H9 (cell line): ENCODE data around the gene KCNMA1. TPM values are rescaled to one million over a fixed set of nuclear protein-coding genes. Genes with fewer than 3 reads are reported as not detected.
A peak's percentile ranks its signal among the peaks of the same experiment; 100 is the strongest.

Experiments used
- DNase-seq: peaks from one replicate; pipeline ENCODE4 v3.0.0-alpha.2; 2017
- H2AFZ ChIP-seq: one replicate; pipeline ENCODE4 v1.6.1; 2013; ENCODE audit warnings: mild to moderate bottlenecking, low read length, control low read depth, moderate library complexity
- H2AK5ac ChIP-seq: 2 replicates; pipeline ENCODE4 v1.6.1; 2013; ENCODE audit warnings: low read length, control low read depth, mixed read lengths; ENCODE audit not compliant: insufficient read length
- H2BK120ac ChIP-seq: one replicate; pipeline ENCODE4 v1.6.1; 2013; ENCODE audit warnings: low read depth, mild to moderate bottlenecking, low read length, control low read depth, inconsistent platforms; ENCODE audit not compliant: poor library complexity, severe bottlenecking
- H2BK12ac ChIP-seq: 2 replicates; pipeline ENCODE4 v1.6.1; 2013; ENCODE audit warnings: low read length, control low read depth, mixed read lengths, low read depth; ENCODE audit not compliant: insufficient read length
- H2BK15ac ChIP-seq: 2 replicates; pipeline ENCODE4 v1.6.1; 2013; ENCODE audit warnings: low read depth, low read length, control low read depth
- H2BK20ac ChIP-seq: one replicate; pipeline ENCODE4 v1.6.1; 2013; ENCODE audit warnings: low read depth, mild to moderate bottlenecking, low read length, control low read depth, inconsistent platforms; ENCODE audit not compliant: poor library complexity, severe bottlenecking
- H2BK5ac ChIP-seq: 2 replicates; pipeline ENCODE4 v1.6.1; 2013; ENCODE audit warnings: low read length, control low read depth, mixed read lengths; ENCODE audit not compliant: insufficient read length
- H3K14ac ChIP-seq: 2 replicates; pipeline ENCODE4 v1.6.1; 2013; ENCODE audit warnings: low read length, control low read depth; ENCODE audit not compliant: insufficient read depth
- H3K18ac ChIP-seq: 2 replicates; pipeline ENCODE4 v1.6.1; 2013; ENCODE audit warnings: low read depth, mild to moderate bottlenecking, mixed read lengths, low read length, control low read depth; ENCODE audit not compliant: insufficient read length
- H3K23ac ChIP-seq: 2 replicates; pipeline ENCODE4 v1.6.1; 2013; ENCODE audit warnings: low read length, control low read depth, mixed read lengths, low read depth; ENCODE audit not compliant: insufficient read length
- H3K23me2 ChIP-seq: 2 replicates; pipeline ENCODE4 v1.6.1; 2013; ENCODE audit warnings: low read depth, mild to moderate bottlenecking, mixed read lengths, low read length, control low read depth; ENCODE audit not compliant: insufficient read length, poor library complexity, severe bottlenecking
- H3K27ac ChIP-seq: 2 replicates; pipeline ENCODE4 v1.5.1; 2013; ENCODE audit warnings: low read length, control low read depth, mixed read lengths, low read depth; ENCODE audit not compliant: insufficient read length
- H3K27me3 ChIP-seq: 2 replicates; pipeline ENCODE4 v1.6.1; 2013; ENCODE audit warnings: low read length, control low read depth, inconsistent platforms; ENCODE audit not compliant: insufficient read depth
- H3K4ac ChIP-seq: 2 replicates; pipeline ENCODE4 v1.6.1; 2013; ENCODE audit warnings: low read depth, mild to moderate bottlenecking, control low read depth, inconsistent platforms, low read length, moderate library complexity
- H3K4me1 ChIP-seq: 2 replicates; pipeline ENCODE4 v1.6.1; 2013; ENCODE audit warnings: low read length, control low read depth, inconsistent platforms; ENCODE audit not compliant: insufficient read depth
- H3K4me2 ChIP-seq: 2 replicates; pipeline ENCODE4 v1.6.1; 2013; ENCODE audit warnings: low read length, control low read depth, mixed read lengths; ENCODE audit not compliant: insufficient read length, insufficient read depth
- H3K56ac ChIP-seq: 2 replicates; pipeline ENCODE4 v1.6.1; 2013; ENCODE audit warnings: low read depth, mild to moderate bottlenecking, mixed read lengths, low read length, control low read depth; ENCODE audit not compliant: insufficient read length
- H3K79me1 ChIP-seq: 2 replicates; pipeline ENCODE4 v1.6.1; 2013; ENCODE audit warnings: low read depth, mild to moderate bottlenecking, moderate library complexity, low read length, control low read depth, inconsistent platforms; ENCODE audit not compliant: insufficient read depth, poor library complexity, severe bottlenecking
- H3K79me2 ChIP-seq: 2 replicates; pipeline ENCODE4 v1.6.1; 2013; ENCODE audit warnings: low read length, control low read depth, inconsistent platforms; ENCODE audit not compliant: insufficient read depth
- H3K9ac ChIP-seq: 2 replicates; pipeline ENCODE4 v1.6.1; 2013; ENCODE audit warnings: low read length, control low read depth, mixed read lengths; ENCODE audit not compliant: insufficient read length; ENCODE audit errors: extremely low read depth
- H3K9me3 ChIP-seq: one replicate; pipeline ENCODE4 v1.6.1; 2013; ENCODE audit warnings: low read depth, low read length, inconsistent platforms; ENCODE audit not compliant: control insufficient read depth
- H3T11ph ChIP-seq: one replicate; pipeline ENCODE4 v1.6.1; 2013; ENCODE audit warnings: mild to moderate bottlenecking, low read length, control low read depth, inconsistent platforms
- H4K20me1 ChIP-seq: one replicate; pipeline ENCODE4 v1.6.1; 2013; ENCODE audit not compliant: control insufficient read depth, insufficient read length, insufficient read depth
- H4K5ac ChIP-seq: 2 replicates; pipeline ENCODE4 v1.6.1; 2013; ENCODE audit warnings: low read depth, mild to moderate bottlenecking, mixed read lengths, low read length, control low read depth; ENCODE audit not compliant: insufficient read length
- H4K8ac ChIP-seq: replicated peaks from 2 replicates; pipeline ENCODE4 v1.6.1; 2013; ENCODE audit warnings: low read length, control low read depth, mixed read lengths, low read depth; ENCODE audit not compliant: insufficient read length
- H4K91ac ChIP-seq: 2 replicates; pipeline ENCODE4 v1.6.1; 2013; ENCODE audit warnings: low read depth, mild to moderate bottlenecking, moderate library complexity, mixed read lengths, low read length, control low read depth; ENCODE audit not compliant: insufficient read length
- H3K27ac Mint-ChIP-seq, 3 experiments: 2 replicates in 2 of 3; 3 replicates in 1 of 3; pipeline ENCODE4 v1.8.0; 2020 to 2021; ENCODE audit warnings: mixed read lengths in 3 of 3, mild to moderate bottlenecking in 1 of 3, moderate library complexity in 1 of 3
- H3K27me3 Mint-ChIP-seq: 2 replicates; pipeline ENCODE4 v1.8.0; 2021; ENCODE audit warnings: low read depth, mild to moderate bottlenecking, moderate library complexity, mixed read lengths
- H3K36me3 Mint-ChIP-seq, 3 experiments: 2 replicates in 2 of 3; 3 replicates in 1 of 3; pipeline ENCODE4 v1.8.0; 2020 to 2021; ENCODE audit warnings: low read depth in 3 of 3, mixed read lengths in 3 of 3; ENCODE audit not compliant: insufficient read depth in 1 of 3
- H3K4me1 Mint-ChIP-seq, 2 experiments: 2 replicates each; pipeline ENCODE4 v1.8.0; 2020; ENCODE audit warnings: mixed read lengths in 2 of 2
- H3K4me3 Mint-ChIP-seq, 2 experiments: 2 replicates in 1 of 2; 3 replicates in 1 of 2; pipeline ENCODE4 v1.8.0; 2020 to 2021; ENCODE audit warnings: mild to moderate bottlenecking in 2 of 2, mixed read lengths in 2 of 2, moderate library complexity in 1 of 2
- H3K9me3 Mint-ChIP-seq, 2 experiments: 2 replicates in 1 of 2; 3 replicates in 1 of 2; pipeline ENCODE4 v1.8.0; 2020; ENCODE audit warnings: mild to moderate bottlenecking in 2 of 2, mixed read lengths in 2 of 2, moderate library complexity in 1 of 2
- CTCF ChIP-seq: fragments of 200-600 bp; sonication (generic); conservative IDR thresholded peaks from 3 replicates; pipeline ENCODE4 v1.8.0; 2021; ENCODE audit warnings: antibody characterized with exemption, mild to moderate bottlenecking
- WGBS: extraction: QIAGEN DNeasy Blood & Tissue Kit; methylation state at CpG from one replicate; pipeline ENCODE4 v1.1.7; 2013; ENCODE audit warnings: missing lambda C conversion rate, low lambda C conversion rate, mixed read lengths; ENCODE audit not compliant: insufficient read length; ENCODE audit errors: extremely low coverage; 5-methylcytosine and 5-hydroxymethylcytosine counted together
- total RNA-seq: library from RNA; stranded (reverse); gene quantifications from 2 replicates; pipeline ENCODE4 v1.2.1, GENCODE V29; 2021

Gene KCNMA1
- total RNA-seq, 1 experiment from 2014 or later, result 2.0 TPM

DNA sequence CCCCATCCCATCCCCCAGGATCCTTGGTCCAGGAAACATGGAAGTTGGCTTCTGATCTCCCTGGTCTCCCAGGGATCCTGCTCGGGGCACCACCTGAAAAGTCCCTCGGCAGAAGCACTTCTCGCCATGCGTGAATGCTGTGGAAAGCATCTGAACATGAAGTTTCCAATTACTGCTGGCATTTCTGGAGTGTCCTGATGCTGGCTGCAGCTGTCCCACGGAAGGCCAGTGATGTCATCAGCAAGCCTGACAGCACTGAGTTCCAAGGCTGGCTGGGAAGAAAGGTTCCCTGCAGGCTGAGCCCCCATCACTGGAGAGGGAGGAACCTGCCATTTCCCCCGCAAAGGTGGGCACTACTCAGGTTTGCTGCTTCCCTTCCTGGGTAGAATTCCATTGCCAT lies 71.4 kb downstream of the KCNMA1 start:
- Histone ChIP-seq H3T11ph (no peak overlapping the region), H3K4ac (no peak overlapping the region)
- no peak overlapping the region for H3K4me3 Mint-ChIP-seq

More for the DNA sequence above, 71.4 kb downstream of the KCNMA1 start:
- no peak overlapping the region for H4K8ac ChIP-seq
- no peak overlapping the region for H4K91ac ChIP-seq
- no peak overlapping the region for H2BK15ac ChIP-seq
- Mint-ChIP-seq H3K9me3 (no peaks in the 10 kb centered on the region; a peak in 2 of 5 replicates), H3K27ac (no peak overlapping the region), H3K27me3 (peaks cover 11% of the 10 kb centered on the region), H3K36me3 (no peaks in the 10 kb centered on the region; a peak in 1 of 7 replicates), H3K4me1 (peaks cover 34% of the 10 kb centered on the region in 2 experiments)
- TF ChIP-seq CTCF, result no peak
- H2BK5ac ChIP-seq, result no peak overlapping the region
- H3K79me2 ChIP-seq, result no peaks in the 10 kb centered on the region
- H4K5ac ChIP-seq, result no peak overlapping the region
- H2AK5ac ChIP-seq, result no peak overlapping the region
- H3K9me3 ChIP-seq, result no peaks in the 10 kb centered on the region
- no peak overlapping the region for H3K27ac ChIP-seq
- DNase-seq, result no peak
- no peak overlapping the region for H2BK120ac ChIP-seq
- no peak overlapping the region for H3K18ac ChIP-seq
- peak overlapping the region; percentile 25 for H2BK12ac ChIP-seq
- no peak overlapping the region for H2AFZ ChIP-seq
- H2BK20ac ChIP-seq, result no peak overlapping the region
- no peak overlapping the region for H3K14ac ChIP-seq
- H3K56ac ChIP-seq, result no peak overlapping the region
- no peaks in the 10 kb centered on the region for H3K27me3 ChIP-seq
- H4K20me1 ChIP-seq, result no peaks in the 10 kb centered on the region
- peaks cover 3% of the 10 kb centered on the region; the same call in 1 of the 2 replicates for H3K4me1 ChIP-seq
- H3K4me2 ChIP-seq, result no peak overlapping the region
- no peak overlapping the region for H3K9ac ChIP-seq
- no peaks in the 10 kb centered on the region for H3K23me2 ChIP-seq
- WGBS, result no CpG with 5 or more reads among the region's 6 CpGs
- no peak overlapping the region for H3K23ac ChIP-seq
- no peaks in the 10 kb centered on the region for H3K79me1 ChIP-seq
